Measurements from ENCODE around the gene C21orf58.

Gene C21orf58

DNA sequence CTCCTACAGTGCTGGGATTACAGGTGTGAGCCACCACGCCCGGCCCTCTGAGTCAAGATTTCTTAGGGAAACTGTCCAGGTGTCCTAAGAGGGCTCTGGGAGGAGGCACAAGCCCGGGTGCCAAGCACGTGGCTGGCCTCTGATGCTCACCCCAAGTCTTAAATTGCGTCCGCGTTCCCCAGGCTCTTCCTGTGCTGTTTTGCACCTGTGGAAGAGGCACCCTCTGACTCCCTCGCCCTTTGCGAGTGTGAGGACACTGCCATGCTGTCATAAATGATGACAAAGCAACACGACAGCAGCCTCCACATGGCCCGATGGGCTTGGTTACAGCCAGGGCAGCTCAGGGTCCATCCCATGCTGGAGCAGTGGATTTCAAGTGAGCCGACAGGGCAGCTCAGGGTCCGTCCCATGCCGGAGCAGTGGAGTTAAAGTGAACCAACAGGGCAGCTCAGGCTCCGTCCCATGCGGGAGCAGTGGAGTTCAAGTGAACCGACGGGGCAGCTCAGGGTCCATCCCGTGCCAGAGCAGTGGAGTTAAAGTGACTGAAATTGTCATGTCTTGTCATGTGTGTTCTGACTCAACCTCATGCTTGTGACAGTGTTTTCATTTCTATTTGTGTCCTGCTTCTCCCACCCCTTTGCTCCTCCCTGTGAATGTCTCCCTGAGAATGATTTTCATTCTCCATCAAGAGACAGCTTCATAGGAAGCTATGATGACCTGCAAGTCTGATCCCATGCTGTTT lies 34.2 kb upstream of the C21orf58 start:
- DNase-seq (ENCODE audit: low read depth), result no peak
- H3K4me3 ChIP-seq (ENCODE audit: control insufficient read depth, low read depth, low read length), result no peak overlapping the region
- TF ChIP-seq, protein P1, sequence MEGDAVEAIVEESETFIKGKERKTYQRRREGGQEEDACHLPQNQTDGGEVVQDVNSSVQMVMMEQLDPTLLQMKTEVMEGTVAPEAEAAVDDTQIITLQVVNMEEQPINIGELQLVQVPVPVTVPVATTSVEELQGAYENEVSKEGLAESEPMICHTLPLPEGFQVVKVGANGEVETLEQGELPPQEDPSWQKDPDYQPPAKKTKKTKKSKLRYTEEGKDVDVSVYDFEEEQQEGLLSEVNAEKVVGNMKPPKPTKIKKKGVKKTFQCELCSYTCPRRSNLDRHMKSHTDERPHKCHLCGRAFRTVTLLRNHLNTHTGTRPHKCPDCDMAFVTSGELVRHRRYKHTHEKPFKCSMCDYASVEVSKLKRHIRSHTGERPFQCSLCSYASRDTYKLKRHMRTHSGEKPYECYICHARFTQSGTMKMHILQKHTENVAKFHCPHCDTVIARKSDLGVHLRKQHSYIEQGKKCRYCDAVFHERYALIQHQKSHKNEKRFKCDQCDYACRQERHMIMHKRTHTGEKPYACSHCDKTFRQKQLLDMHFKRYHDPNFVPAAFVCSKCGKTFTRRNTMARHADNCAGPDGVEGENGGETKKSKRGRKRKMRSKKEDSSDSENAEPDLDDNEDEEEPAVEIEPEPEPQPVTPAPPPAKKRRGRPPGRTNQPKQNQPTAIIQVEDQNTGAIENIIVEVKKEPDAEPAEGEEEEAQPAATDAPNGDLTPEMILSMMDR (IDR thresholded peaks at IDR 0.05; ENCODE audit: control insufficient read depth, insufficient read depth, low read depth, low read length, missing control alignments), result no peak

DNA sequence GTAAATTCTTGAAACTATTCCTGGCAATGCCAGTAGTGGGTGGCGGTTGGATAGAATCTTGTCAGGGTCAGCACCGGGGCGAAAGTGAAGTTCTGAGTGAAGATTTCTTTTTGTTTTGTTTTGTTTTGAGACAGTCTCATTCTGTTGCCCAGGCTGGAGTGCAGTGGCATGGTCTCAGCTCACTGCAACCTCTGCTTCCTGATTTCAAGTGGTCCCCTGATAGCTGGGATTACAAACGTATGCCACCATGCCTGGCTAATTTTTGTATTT lies 33.6 kb upstream of the C21orf58 start:
- TF ChIP-seq, protein P1 (IDR thresholded peaks at IDR 0.05; ENCODE audit: control insufficient read depth, insufficient read depth, low read depth, low read length, missing control alignments), result no peak
- no peak for DNase-seq (ENCODE audit: low read depth)
- H3K4me3 ChIP-seq (ENCODE audit: control insufficient read depth, low read depth, low read length), result no peak overlapping the region

DNA sequence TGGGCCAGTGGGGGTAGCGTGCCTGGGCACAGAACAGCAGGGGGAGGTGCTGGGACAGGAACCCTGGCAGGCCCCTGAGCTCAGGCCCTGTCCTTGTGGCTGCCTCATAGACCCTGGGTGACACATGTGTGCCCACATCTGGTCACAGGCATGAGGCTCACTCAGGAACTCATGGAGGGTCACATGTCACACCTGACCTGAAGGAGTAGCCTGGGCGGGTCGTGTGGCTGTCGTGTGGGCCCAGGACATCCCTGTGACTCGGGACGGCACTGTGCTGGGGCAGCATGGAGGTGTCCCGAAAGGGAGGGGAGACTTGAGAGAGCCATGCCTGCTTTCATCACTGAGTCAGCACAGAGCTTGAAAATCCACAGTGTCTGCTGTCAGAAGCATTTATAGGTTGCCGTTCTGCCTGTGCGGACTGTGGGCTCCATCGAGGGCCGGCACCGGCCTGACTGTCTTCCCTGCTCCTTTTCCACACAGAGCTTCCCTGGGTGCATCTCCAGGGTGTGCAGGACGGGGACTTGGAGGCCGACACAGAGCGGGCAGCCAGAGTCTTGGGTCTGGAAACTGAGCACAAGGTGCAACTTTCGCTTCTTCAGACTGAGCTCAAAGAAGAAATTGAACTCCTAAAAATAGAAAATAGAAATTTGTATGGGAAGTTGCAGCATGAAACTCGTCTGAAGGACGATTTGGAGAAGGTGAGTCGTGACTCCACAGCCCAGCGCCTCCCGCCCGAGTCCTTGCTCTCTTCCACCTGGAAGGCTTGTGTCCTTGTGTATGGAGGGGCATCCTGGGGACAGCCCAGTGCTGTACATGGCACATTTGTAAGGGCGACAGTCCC lies 33.0 kb upstream of the C21orf58 start:
- no peak overlapping the region for H3K4me3 ChIP-seq (ENCODE audit: control insufficient read depth, low read depth, low read length)
- DNase-seq (ENCODE audit: low read depth), result no peak
- TF ChIP-seq, protein P1 (IDR thresholded peaks at IDR 0.05; ENCODE audit: control insufficient read depth, insufficient read depth, low read depth, low read length, missing control alignments), result no peak

DNA sequence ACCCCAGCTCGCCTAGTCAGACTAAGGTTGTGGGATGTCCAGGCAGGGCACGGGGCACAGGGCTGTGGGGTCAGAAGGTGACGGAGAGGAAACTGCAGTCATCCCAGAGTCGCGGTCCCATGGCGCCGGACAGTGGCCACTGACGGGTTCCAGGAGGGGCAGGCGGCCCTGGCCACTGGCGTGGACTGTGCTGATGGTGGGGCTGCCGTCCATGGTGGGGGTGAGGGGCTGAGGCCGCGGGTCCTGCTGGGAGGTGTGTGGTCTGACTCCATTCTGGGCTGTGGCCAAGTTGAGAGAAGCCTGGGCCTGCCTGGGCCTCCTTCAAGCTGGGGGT lies 32.3 kb upstream of the C21orf58 start:
- TF ChIP-seq, protein P1 (IDR thresholded peaks at IDR 0.05; ENCODE audit: control insufficient read depth, insufficient read depth, low read depth, low read length, missing control alignments), result no peak
- no peak for DNase-seq (ENCODE audit: low read depth)
- H3K4me3 ChIP-seq (ENCODE audit: control insufficient read depth, low read depth, low read length), result no peak overlapping the region

DNA sequence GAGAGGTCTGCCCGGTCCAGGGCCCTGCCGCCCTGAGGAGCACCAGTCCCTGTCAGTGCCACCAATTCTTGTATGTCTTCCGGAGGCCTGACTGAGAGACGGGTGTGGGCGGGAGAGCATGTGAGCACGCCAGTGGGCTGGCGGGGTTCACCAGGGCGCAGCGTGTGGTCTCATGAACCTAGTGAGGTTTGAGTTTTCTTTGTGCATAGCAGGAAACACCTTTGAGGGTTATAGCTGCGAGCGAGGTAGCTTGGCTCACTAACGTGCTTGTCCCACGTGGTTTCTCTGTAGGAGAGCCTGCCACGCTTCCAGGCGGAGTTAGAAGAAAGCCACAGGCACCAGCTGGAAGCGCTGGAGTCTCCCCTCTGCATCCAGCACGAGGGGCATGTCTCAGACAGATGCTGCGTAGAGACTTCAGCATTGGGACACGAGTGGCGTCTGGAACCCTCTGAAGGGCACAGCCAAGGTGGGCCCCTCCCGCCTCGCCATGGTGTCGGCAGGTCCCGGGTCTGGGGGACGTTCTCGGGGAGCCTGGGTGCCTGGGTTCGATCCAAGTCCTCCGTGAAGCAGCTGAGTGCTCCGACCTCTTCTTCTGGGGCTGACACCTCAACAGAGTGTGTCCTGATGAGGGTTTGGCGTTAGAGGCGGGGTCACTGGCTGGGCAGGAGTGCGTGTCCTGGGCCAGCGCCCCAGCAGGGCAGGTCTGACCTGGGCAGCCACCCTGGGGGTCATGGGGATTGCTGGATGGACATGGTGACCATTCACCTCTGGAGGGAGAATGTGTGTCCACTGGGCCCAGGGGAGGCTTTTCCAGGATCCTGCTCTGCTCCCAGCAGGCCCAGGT lies 31.7 kb upstream of the C21orf58 start:
- no peak overlapping the region for H3K4me3 ChIP-seq (ENCODE audit: control insufficient read depth, low read depth, low read length)
- TF ChIP-seq, protein P1 (IDR thresholded peaks at IDR 0.05; ENCODE audit: control insufficient read depth, insufficient read depth, low read depth, low read length, missing control alignments), result no peak
- no peak for DNase-seq (ENCODE audit: low read depth)

DNA sequence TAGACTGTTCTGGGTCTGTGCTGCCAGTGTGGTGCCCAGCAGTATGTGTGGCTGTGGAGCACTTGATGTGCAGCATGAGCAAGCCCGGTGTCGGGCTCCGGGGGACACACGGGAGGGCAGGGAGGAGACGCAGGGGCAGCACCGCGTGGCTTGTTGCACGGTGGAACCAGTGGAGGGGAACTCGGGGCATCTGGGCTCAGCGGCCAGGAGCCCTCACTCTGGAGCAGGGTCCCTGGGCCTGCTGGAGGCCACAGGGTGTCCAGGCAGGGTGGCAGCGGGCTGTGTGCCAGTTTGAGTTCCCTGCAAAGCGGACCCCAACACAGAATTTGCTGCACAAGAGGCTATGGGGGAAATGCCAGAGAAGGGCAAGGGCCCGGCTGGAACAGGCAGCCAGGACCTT lies 30.8 kb upstream of the C21orf58 start:
- H3K4me3 ChIP-seq (ENCODE audit: control insufficient read depth, low read depth, low read length), result no peak overlapping the region
- no peak for DNase-seq (ENCODE audit: low read depth)
- TF ChIP-seq, protein P1 (IDR thresholded peaks at IDR 0.05; ENCODE audit: control insufficient read depth, insufficient read depth, low read depth, low read length, missing control alignments), result no peak
